Activated T-helper 9 cell treated with anti-CD3 and anti-CD28 coated beads, Interleukin-2, amount 50 U/mL, for 16 hours (primary cell): Measurements from ENCODE around the gene GLI3.

Experiments
- DNase-seq: peaks from one replicate; pipeline ENCODE4 v3.0.0-alpha.2; 2020; ENCODE audit warnings: low read depth

The GLI3 gene

GRCh38 chr7:41970941-41971340 lies 266.1 kb downstream of the GLI3 start:
- no peak for DNase-seq

DNA sequence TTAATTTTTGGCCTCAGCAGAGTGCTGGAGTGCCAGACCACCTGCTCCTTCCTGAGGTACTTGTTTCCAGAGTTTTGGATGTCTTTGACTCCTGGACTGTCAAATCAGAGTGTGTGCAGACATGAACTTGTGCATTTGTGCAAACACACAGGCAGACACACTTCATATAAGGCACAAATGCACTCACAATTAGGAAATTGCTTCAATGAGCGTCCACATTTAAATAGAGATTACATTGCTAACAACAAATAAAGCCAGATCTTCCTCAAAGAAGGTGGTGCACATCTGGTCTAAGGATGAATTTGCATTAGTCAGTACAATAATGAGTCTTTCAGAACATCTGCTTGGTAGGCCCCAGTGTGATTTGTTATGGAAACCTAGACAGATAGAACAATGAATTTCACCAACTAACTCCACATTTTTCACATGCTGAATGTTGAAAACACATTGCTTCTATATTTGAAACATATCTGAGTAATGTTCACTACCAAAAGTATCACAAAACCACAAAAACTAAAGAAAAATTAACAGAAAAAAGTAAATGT lies 267.4 kb downstream of the GLI3 start:
- DNase-seq = no peak

- DNase-seq = no peak
Observed at GRCh38 chr7:41967156-41967555, 269.9 kb downstream of the GLI3 start.

- DNase-seq = no peak
Observed at GRCh38 chr7:41965951-41966505, 271.0 kb downstream of the GLI3 start.

DNA sequence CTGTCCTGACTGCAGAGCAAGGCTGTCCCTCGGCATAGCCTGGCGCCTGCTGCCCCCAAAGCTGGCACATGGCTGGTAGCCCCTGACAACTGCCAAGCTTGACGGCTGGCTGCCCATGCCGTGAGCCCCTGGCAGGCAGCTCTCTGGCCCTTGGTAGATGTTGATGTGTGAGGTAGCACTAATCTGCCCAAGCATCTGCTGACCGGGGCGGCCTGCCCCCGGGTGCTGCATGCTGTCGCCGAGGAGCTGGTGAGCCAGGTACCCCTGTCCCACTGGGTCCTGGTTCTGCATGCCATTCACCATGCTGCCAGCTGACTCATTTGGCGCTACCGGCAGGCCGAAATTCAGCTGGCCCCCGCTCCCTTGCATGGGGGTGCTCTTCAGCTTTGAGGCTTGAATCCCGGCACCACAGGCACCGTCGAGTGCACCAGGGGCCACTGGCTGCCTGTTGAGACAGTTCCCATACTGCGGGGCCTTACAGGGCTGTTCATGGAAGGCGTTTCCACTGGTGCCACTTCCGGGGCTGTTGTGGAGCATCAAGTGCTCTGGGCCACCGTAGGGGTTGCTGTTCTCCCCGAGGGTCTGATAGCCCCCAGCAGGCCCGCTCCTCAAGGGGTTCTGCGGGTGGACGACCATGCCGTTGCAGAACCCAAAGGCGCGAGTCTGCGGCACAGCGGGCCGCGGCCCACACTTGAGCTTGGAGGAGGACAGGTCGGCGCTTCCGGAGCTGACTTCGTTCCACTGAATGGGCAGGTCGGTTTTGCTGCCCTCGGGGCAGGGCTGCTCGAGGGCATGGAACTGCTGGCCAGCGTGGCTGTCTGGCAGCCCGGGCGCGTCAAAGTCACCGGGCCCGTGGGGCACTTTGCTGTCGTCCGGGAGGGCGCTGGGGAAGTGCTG lies 271.9 kb downstream of the GLI3 start:
- no peak for DNase-seq

- DNase-seq = no peak
Observed at GRCh38 chr7:41964183-41964753, 272.7 kb downstream of the GLI3 start.

GRCh38 chr7:41956705-41957104 lies 280.3 kb downstream of the GLI3 start:
- no peak for DNase-seq

GRCh38 chr7:41955893-41956675 lies 280.9 kb downstream of the GLI3 start:
- DNase-seq = no peak

- no peak for DNase-seq
Observed at GRCh38 chr7:41955451-41955850, 281.6 kb downstream of the GLI3 start.

GRCh38 chr7:41954976-41955375 lies 282.0 kb downstream of the GLI3 start:
- no peak for DNase-seq

- DNase-seq = no peak
Observed at GRCh38 chr7:41948503-41948902, 288.5 kb downstream of the GLI3 start.

DNA sequence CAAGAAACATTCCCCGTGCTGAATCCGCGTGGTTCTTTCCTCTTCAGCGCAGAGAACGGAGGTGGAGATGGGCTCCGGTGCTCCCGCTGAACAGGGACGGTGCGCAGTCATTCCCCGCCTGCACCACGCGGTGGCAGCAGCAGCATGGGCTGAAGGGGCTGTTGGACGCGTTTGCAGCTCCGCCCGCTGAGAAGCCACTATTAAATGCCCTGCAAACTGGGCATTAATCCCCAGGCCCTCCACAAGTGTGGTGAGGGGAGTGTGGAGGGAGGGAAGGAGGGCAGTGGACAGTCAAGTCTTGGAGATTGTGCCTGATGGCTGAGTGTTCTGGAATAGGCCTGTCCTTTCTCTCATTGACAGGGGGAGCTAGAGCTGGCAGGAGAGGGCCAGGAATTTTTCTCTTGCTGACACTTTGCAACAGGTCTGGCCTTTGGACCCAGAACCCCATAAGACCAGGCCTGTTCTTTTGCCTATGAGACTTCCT lies 293.9 kb downstream of the GLI3 start:
- DNase-seq = peak; percentile 45

- no peak for DNase-seq
Observed at GRCh38 chr7:41942468-41943093, 294.4 kb downstream of the GLI3 start.

DNA sequence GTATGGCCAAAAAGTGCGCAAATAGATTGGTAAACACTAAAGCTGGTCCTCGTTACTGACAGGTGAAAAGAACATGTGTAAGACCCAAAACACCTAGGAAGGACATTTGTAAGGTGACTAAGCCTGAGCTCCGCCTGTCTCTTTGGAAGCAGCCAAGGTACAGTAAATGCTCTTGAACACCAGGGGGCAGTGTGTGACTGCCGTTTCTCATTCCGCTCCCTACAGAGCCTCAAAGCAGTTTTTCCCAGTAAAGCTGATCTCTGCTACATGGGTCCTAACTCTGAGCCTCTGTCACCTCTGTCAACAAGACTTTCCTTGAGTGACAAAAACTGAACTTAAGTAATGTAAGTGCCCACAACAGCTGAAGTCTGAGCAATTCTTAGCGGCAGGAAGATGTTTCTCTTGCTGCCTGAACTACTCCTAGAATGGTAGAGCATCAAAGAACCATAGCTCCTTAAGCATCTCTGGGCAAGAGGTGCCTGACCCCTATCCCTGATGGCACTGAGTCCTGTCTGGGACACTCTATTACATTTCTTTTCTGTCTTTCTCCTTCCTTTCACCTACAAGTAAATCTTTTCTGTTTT lies 296.2 kb downstream of the GLI3 start:
- peak; percentile 16 for DNase-seq

- no peak for DNase-seq
Observed at GRCh38 chr7:41938371-41938770, 298.6 kb downstream of the GLI3 start.

- DNase-seq = no peak
Observed at GRCh38 chr7:41933427-41933826, 303.6 kb downstream of the GLI3 start.

DNA sequence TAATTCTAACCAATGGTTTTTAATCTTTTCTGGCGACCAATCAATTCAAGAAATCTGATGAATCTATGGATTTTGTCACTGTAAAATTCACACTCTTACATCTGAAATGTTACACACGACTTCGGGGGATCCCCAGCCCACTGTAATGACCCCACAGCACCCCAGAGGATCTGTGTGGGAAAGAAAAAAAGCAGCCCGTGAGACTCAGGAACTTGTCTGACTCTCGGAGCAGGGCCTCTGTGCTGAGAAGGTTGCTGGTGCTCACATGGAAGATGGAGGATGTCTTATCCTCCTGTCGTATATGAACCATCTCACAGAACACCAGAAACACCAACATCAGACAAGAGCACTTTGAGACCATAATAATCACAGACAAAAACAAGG lies 305.8 kb downstream of the GLI3 start:
- no peak for DNase-seq

GRCh38 chr7:41930538-41931262 lies 306.3 kb downstream of the GLI3 start:
- DNase-seq = no peak

GRCh38 chr7:41928781-41929180 lies 308.2 kb downstream of the GLI3 start:
- no peak for DNase-seq

DNA sequence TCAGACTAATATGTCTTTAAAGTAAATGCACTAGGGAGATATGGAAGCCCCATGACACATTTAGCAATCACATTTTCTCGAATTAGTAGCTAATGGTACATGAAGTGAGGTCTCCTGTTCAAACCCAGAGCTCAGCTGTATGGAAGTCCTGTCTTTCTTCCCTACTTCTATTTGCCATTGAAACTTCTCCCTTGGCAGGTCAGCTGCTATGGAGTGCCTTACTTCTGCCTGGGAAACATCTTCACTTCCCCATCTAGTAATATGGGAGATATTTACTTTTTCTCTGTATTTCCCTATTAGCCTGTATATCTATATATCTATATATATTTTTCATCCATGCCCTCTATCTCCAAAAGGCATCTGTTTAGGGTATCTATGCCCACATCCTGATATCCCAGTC lies 308.8 kb downstream of the GLI3 start:
- no peak for DNase-seq

- no peak for DNase-seq
Observed at GRCh38 chr7:41927380-41927779, 309.6 kb downstream of the GLI3 start.
